NCI-H526 (cell line): ENCODE data around the gene FBXW4.
"Not testable (repeated sequence)": the region's sequence is repeated elsewhere in the genome, so short reads cannot be mapped to it uniquely, and the experiment has no call there.

Experiments used
- DNase-seq, 2 experiments: peaks; one replicate each; lab custom pipeline; 2025; lab: John Stamatoyannopoulos, UW

FBXW4 gene

DNA sequence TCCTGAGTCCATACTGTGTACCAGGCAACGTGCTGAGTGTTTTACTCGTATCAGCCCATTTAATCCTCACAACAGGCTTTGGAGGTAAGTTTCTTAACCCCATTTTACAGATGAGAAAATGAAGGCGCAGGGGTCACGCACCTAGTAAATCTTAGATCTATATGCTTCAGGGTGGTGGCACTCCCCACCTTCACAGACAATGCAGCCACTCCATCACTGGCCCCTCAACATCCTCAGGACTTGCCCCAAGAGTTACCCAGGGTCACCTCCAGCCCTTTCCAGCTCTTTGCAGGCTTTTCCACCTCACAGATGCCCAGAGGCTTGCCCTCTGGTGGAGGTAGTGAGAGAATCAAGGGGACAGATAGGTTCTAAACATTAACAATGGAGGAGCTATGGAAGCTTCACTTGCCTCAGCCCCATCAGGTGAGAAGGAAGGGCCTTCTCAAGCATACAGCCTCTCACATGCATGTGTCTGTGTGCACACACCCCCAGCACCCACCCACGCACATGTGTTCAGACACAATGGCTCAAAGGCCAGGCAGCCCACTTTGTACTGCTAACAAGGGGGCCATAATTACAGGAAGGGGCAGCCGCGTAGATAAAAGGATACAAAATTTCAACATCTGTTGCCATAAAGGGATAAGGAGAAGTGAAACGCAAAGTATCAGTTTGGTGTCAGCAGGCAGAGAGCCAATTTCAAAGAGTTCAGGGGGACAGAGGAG, 77.7 kb downstream of the FBXW4 start:
- no peak for DNase-seq

GRCh38 chr10:101616415-101617101, 78.4 kb downstream of the FBXW4 start:
- DNase-seq: no peak

DNA sequence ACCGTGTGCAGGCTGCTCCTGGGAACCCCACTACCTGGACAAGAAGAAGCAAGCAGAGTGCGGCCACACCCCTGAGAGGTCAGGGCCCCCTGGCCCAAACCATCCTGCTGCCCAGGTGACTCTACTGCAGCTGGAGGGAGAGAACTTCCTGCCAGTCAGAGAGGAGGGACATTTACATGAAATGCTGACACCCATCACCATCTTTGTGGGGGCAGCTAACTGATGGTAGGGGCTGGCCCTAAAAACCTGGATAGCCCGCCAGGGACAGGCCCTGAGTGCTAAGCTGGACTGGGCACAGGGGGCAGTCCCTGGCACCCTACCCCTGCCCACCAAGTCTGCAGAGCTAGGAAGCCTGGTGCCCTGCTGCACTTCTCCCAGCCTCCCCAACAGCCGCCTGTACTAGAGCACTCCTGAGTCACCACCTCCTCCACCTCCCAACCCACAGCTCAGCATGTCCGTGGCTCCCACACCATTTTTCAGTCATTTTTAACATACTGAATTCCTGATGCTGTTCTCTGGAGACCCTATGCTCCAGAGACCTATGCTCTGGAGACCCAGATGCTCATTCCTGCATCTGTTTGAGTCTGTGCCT, 79.3 kb downstream of the FBXW4 start:
- no peak for DNase-seq

- no peak for DNase-seq
Measured at GRCh38 chr10:101614663-101615524, 80.1 kb downstream of the FBXW4 start.

DNA sequence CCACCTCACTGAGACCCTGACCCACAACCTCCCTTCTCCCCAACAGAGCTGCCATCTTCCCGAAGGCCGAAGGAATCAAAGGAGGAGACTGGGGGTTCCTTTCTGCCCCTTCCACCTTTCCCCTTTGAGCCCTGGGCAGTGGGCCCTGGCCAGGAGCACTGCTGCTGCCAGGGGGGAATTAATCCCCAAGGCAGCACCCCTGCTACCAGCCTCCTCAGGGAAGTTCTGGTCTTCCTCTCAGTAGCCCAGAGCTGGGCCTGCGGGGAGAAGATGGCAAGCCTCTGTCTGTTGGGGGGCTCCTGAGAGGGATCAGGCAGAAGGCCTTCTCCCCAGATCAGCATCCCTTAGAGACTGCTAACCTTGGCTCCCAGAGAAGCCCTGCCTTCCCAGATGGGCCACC, 81.3 kb downstream of the FBXW4 start:
- DNase-seq: no peak

GRCh38 chr10:101612872-101613271, 82.1 kb downstream of the FBXW4 start:
- DNase-seq: no peak

DNA sequence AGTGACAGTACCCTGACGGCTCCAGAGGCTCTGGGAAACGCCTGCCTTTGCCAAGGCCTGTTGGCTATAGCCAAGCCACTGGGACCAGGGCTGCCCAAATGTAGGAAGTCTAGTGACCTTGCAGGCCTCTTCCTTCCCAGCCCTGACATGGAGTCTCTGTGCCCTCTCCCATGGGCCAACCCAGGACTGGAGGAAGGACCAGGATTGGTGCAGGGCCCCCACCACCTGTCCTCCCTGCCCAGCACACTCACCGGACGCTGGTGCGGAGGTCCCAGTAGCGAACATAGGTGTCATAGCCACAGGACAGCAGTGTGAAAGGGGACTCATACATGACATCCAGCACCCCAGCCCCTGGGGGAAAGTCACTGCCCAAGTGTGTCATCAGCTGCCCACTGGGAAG, 82.9 kb downstream of the FBXW4 start:
- DNase-seq: no peak

DNA sequence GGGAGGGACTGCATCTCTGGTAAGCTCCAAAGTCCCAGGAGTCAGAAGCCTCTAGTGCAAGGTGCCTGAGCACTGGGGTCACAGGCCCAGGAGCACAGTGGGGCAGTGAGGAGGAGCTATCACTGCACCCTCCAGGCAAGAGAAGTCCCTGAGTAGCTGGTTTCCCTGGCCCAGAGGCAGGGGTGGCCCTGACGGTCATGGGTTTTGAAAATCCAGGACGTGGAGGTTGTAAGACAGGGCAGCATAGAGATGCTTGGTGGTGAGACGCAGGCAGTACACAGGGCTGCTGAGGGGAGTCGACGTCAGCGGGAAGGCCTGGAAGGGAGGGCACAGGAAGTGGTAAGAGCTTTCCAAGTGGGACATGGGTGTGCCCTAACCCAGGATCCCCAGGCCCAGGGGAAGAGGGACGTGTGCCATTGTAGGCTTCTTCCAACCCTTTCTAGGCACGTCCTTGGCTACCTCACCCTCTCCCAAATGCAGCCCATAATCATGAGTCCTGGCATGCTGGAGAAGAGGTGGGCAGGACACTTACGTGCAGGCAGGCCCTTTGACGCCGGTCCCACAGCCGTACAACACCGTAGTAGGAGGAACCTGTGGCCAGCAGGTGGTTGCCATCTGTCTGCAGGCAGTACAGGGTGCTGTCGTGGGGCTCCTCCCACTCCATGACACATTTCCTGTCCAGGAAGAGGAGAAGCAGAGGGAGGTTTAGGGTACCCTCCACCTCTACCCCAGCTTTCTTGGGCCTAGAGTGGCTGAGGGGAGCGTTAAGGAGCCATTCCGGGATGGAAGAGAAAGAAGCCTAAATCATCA, 83.7 kb downstream of the FBXW4 start:
- DNase-seq: no peak

DNA sequence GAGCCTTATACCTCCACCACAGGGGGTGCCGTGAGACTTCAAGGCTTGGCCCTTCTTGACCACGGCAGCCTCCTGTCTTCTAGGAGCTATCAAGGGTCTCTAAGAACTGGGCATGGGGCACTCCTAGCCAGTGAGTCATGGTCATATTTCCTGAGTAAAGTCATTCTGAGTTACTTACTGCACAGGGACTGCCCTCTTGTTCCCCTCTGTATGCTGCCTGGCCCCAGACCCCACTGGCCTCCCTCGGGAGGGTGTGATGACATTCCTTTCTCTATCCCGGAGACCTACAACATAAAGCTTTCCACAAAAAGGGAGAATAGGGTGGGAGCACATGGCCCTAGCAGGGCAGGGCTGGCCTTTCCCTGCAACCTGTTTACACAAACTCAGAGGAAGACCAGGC, 85.5 kb downstream of the FBXW4 start:
- DNase-seq: no peak

- DNase-seq: no peak
Measured at GRCh38 chr10:101607124-101607523, 87.8 kb downstream of the FBXW4 start.

- peak; percentile 54 to 85 for DNase-seq
Measured at GRCh38 chr10:101602761-101603398, 92.1 kb downstream of the FBXW4 start.

DNA sequence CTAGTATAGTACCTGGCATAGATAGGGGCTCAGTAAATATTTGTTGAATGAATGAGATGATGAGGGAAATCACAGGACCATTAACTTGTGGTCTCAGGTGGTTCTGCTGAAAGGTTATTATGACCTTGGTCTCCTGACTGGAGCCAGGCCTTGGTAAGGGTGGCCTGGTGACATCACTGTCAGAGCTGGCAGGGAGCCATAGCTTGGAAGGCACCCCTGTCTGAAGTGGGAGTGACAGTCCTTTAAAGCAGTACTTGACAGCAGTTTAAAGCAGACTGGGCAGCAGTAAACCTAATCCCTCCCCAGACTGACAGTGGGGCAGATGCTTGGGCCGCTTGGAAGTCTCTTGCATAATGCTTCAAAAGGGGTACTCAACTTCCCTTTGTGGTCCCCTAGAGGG, 93.4 kb downstream of the FBXW4 start:
- DNase-seq: no peak

GRCh38 chr10:101597091-101597900, 97.7 kb downstream of the FBXW4 start:
- DNase-seq: no peak

DNA sequence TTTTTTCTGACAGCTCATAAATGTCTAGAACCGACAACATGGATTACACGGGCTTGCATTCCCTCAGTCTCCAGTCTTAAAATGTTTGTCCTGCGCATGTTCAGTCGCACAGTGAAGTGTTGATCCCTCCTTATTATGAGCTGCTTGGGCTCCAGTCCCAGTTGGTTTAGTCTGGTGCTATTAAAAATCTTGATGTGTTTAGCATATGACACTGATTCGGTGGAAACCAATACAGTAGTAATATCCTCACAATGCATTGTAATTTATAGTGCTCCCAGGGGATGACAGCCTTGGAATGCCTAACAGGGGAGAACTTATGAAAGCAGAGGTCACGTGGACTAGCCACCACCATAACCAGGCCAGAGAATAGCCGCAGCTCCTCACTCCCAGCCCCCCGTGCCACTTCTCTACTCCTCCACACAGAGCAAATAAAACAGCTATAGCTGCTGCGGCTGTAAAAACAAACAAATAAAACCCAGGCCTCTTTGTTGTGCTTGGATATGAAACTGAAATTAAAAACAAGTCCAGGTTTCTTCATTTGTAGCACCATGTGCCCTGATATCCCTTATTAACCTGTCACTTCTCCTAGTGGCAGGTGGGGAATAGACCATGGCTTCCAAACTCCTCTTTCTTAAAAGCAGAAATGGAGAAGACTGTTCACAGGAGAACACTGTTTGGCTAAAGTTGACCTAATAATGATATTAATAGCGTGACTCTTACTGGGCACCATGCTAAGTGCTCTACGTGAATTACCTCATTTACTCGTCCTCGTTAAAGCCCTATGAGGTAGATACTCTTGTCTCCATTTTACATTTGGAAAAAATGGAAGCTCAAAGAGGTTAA, 99.2 kb downstream of the FBXW4 start:
- no peak for DNase-seq

- DNase-seq: not testable (repeated sequence)
Measured at GRCh38 chr10:101593331-101593730, 101.6 kb downstream of the FBXW4 start.

DNA sequence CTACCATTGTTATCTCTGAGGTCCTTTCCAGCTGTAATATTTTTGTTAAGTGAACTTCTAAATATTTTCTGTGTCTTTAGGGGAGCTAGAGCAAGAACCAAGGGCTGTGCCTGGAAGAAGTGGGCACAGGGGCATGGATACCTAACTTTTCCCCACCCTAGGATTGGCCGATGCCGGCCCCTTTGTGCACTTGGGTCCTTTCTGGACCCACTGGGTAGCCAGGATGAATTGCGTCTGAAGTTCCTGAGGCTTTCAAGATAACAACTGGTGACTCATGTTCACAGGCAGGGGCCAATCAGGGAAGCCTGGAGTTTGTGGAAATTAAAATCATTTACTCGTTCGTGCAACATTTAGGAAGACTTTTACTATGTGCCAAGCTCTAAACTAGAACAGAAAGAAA, 106.1 kb downstream of the FBXW4 start:
- no peak for DNase-seq

DNA sequence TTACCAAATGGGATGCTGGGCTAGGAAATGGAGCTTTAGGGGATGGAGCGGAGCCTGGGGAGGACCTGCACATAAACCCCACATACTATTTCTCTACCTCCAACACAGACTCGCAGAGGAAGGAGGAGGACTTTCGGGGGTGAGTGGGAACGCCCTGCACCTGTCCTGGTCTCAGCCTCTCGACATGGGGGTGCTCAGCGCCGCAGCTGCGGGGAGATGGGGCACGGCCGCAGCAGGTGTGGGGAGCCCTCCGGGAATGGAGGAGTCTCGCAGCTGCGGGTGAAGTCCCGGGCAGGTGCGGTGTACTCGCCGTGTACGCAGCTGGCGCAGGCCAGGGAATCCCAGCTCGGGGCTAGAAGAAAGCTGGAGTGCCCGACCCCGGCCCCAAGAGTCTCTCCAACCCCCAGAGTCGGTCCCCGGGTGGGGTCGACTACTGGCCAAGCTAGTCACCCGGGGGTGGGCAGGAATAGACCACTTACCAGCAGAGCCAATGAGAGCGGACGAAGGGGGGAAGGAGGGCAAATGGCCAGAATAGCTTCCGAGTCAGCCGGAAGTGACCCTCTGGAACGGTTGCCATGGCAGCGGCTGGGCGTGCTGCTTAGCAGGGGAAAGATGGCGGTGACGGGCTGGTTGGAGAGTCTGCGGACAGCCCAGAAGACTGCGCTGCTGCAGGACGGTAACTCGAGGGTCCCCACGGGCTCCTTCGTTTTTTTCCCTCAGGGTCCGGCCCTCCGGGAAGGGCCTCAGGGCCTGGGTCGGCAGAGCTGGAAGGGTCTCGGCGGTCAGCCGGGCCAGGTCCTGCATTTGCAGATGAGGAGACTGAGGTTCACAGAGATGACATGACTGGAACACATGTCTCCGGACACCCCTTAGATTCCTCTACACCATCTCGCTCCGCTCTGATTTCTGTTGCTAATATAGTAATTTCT, 107.0 kb downstream of the FBXW4 start, which contains the start of the genes DPCD and POLL:
Gene DPCD (plus strand): TSS at position 597 of the 929 bp plus-strand sequence. CDS start 16 bp downstream, at position 613.
Gene POLL (minus strand): TSS at position 533 of the 929 bp plus-strand sequence. CDS start 897 bp downstream, outside the sequence.
- DNase-seq: peak; percentile 79 to 91

DNA sequence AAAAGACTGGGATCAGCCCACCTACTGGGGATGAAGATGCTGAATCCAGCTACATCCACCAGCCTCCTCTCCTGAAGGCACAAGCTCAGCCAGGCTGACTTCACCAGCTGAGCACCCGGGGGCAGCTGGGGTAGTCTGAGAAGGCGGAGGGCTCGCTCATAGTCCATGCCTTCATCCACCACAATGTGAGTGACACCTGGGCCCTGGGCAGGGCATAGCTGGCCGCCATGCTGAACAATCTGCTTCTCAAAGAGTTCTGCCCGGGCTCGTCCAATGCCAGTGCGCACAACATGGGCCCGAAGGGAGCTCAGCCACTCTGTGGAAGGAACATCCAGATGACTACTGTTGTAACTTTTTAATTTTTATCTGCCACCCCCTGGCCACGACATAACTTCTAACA, 109.1 kb downstream of the FBXW4 start:
- DNase-seq: no peak
